ENCODE data around the gene CGB5.

GRCh38 chr19:49070416-49070815, 26.8 kb downstream of the CGB5 start:
- TF ChIP-seq, protein P1, sequence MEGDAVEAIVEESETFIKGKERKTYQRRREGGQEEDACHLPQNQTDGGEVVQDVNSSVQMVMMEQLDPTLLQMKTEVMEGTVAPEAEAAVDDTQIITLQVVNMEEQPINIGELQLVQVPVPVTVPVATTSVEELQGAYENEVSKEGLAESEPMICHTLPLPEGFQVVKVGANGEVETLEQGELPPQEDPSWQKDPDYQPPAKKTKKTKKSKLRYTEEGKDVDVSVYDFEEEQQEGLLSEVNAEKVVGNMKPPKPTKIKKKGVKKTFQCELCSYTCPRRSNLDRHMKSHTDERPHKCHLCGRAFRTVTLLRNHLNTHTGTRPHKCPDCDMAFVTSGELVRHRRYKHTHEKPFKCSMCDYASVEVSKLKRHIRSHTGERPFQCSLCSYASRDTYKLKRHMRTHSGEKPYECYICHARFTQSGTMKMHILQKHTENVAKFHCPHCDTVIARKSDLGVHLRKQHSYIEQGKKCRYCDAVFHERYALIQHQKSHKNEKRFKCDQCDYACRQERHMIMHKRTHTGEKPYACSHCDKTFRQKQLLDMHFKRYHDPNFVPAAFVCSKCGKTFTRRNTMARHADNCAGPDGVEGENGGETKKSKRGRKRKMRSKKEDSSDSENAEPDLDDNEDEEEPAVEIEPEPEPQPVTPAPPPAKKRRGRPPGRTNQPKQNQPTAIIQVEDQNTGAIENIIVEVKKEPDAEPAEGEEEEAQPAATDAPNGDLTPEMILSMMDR (IDR thresholded peaks at IDR 0.05) = no peak
- no peak for TF ChIP-seq POLR2A (IDR thresholded peaks at IDR 0.05)
